ENCODE measurements around the gene DNAJC1.
A peak's percentile ranks its signal among the peaks of the same experiment; 100 is the strongest.

The DNAJC1 gene

GRCh38 chr10:22003177-22003963 lies at the start of gene DNAJC1:
Gene DNAJC1 (minus strand): TSS chr10:22003730. CDS start chr10:22003434, 296 bp downstream.
- TF ChIP-seq CTCF (IDR thresholded peaks at IDR 0.05; ENCODE audit: low read depth, low read length): no peak
- DNase-seq (ENCODE audit: low read depth, low spot score): peak; percentile 93
- in situ Hi-C loops (cut with HindIII; ENCODE audit: low sequenced_read_pairs): no loop called here
- H3K4me3 ChIP-seq (ENCODE audit: low read depth, low read length): peak within 1 kb of the TSS; percentile 92

- no peak for DNase-seq (ENCODE audit: low read depth, low spot score)
- H3K4me3 ChIP-seq (ENCODE audit: low read depth, low read length): no peak overlapping the region
- in situ Hi-C loops (cut with HindIII; ENCODE audit: low sequenced_read_pairs): no loop called here
- no peak for TF ChIP-seq CTCF (IDR thresholded peaks at IDR 0.05; ENCODE audit: low read depth, low read length)
Measured at GRCh38 chr10:22053048-22053447, 49.5 kb upstream of the DNAJC1 start.

- no peak for DNase-seq (ENCODE audit: low read depth, low spot score)
- in situ Hi-C loops (cut with HindIII; ENCODE audit: low sequenced_read_pairs): no loop called here
- no peak overlapping the region for H3K4me3 ChIP-seq (ENCODE audit: low read depth, low read length)
- no peak for TF ChIP-seq CTCF (IDR thresholded peaks at IDR 0.05; ENCODE audit: low read depth, low read length)
Measured at GRCh38 chr10:22049635-22050034, 46.1 kb upstream of the DNAJC1 start.

- no peak overlapping the region for H3K4me3 ChIP-seq (ENCODE audit: low read depth, low read length)
- no peak for TF ChIP-seq CTCF (IDR thresholded peaks at IDR 0.05; ENCODE audit: low read depth, low read length)
- in situ Hi-C loops (cut with HindIII; ENCODE audit: low sequenced_read_pairs): no loop called here
- DNase-seq (ENCODE audit: low read depth, low spot score): no peak
Measured at GRCh38 chr10:22047812-22048211, 44.3 kb upstream of the DNAJC1 start.

GRCh38 chr10:22043327-22043633 lies 39.8 kb upstream of the DNAJC1 start:
- no peak for TF ChIP-seq CTCF (IDR thresholded peaks at IDR 0.05; ENCODE audit: low read depth, low read length)
- no peak overlapping the region for H3K4me3 ChIP-seq (ENCODE audit: low read depth, low read length)
- no peak for DNase-seq (ENCODE audit: low read depth, low spot score)
- in situ Hi-C loops (cut with HindIII; ENCODE audit: low sequenced_read_pairs): no loop called here

- H3K4me3 ChIP-seq (ENCODE audit: low read depth, low read length): no peak overlapping the region
- TF ChIP-seq CTCF (IDR thresholded peaks at IDR 0.05; ENCODE audit: low read depth, low read length): no peak
- in situ Hi-C loops (cut with HindIII; ENCODE audit: low sequenced_read_pairs): no loop called here
Measured at GRCh38 chr10:22042557-22043326, 39.2 kb upstream of the DNAJC1 start.

More at GRCh38 chr10:22042557-22043326, 39.2 kb upstream of the DNAJC1 start:
- peak; percentile 4 for DNase-seq (ENCODE audit: low read depth, low spot score)
